SK-N-SH treated with all-trans-retinoic acid at 6 μM for 48 hours (cell line): Measurements from ENCODE around the gene MMP11.

ENCODE experiments used
- ATAC-seq: fragments of 200-7000 bp; cut with Tn5 transposase; 3 replicates; pipeline ENCODE4 v1.9.1; 2020; ENCODE audit warnings: mild to moderate bottlenecking, moderate library complexity
- ARNTL ChIP-seq: fragments of 450-650 bp; formaldehyde crosslinking; IDR thresholded peaks from 2 replicates; pipeline ENCODE4 v1.5.0; 2020; ENCODE audit warnings: low read depth, mild to moderate bottlenecking, moderate library complexity, borderline replicate concordance
- BACH2 ChIP-seq: fragments of 250-450 bp; sonication (Bioruptor Pico); IDR thresholded peaks from 2 replicates; pipeline ENCODE4 v1.9.0; 2021; ENCODE audit warnings: mild to moderate bottlenecking, borderline replicate concordance
- CSDC2 ChIP-seq: fragments of 250-450 bp; sonication (Bioruptor Pico); IDR thresholded peaks from 2 replicates; pipeline ENCODE4 v1.5.0; 2020; ENCODE audit warnings: mild to moderate bottlenecking, moderate library complexity
- ESRRG ChIP-seq: fragments of 250-450 bp; sonication (Bioruptor Pico); IDR thresholded peaks from 2 replicates; pipeline ENCODE4 v1.6.1; 2021; ENCODE audit warnings: mild to moderate bottlenecking
- GLIS3 ChIP-seq: fragments of 250-450 bp; sonication (Bioruptor Pico); IDR thresholded peaks from 2 replicates; pipeline ENCODE4 v1.5.0; 2020; ENCODE audit warnings: mild to moderate bottlenecking, moderate library complexity
- ISL1 ChIP-seq: fragments of 250-450 bp; sonication (Bioruptor Pico); IDR thresholded peaks from 2 replicates; pipeline ENCODE4 v2.1.2; 2022; ENCODE audit warnings: mild to moderate bottlenecking, moderate library complexity
- OSR1 ChIP-seq: fragments of 250-450 bp; sonication (Bioruptor Pico); IDR thresholded peaks from 2 replicates; pipeline ENCODE4 v1.8.0; 2022; ENCODE audit warnings: moderate library complexity, mild to moderate bottlenecking, inconsistent platforms
- PPARA ChIP-seq: fragments of 250-450 bp; sonication (Bioruptor Pico); IDR thresholded peaks from 2 replicates; pipeline ENCODE4 v1.5.0; 2020; ENCODE audit warnings: mild to moderate bottlenecking, borderline replicate concordance
- RARB ChIP-seq: fragments of 250-450 bp; sonication (Bioruptor Pico); IDR thresholded peaks from 2 replicates; pipeline ENCODE4 v1.8.0; 2021; ENCODE audit warnings: mild to moderate bottlenecking, moderate library complexity
- SNAI2 ChIP-seq: fragments of 250-450 bp; sonication (Bioruptor Pico); IDR thresholded peaks from 2 replicates; pipeline ENCODE4 v1.5.0; 2020; ENCODE audit warnings: mild to moderate bottlenecking, moderate library complexity
- TOX ChIP-seq: fragments of 250-450 bp; sonication (Bioruptor Pico); IDR thresholded peaks from 2 replicates; pipeline ENCODE4 v1.8.0; 2021; ENCODE audit warnings: mild to moderate bottlenecking, moderate library complexity, borderline replicate concordance
- ZC3H10 ChIP-seq: fragments of 250-450 bp; sonication (Bioruptor Pico); IDR thresholded peaks from 2 replicates; pipeline ENCODE4 v1.5.1; 2021; ENCODE audit warnings: mild to moderate bottlenecking, moderate library complexity
- ZFP3 ChIP-seq: fragments of 250-450 bp; sonication (Bioruptor Pico); IDR thresholded peaks from 2 replicates; pipeline ENCODE4 v1.5.0; 2020; ENCODE audit warnings: mild to moderate bottlenecking, moderate library complexity
- ZFP30 ChIP-seq: fragments of 450-650 bp; formaldehyde crosslinking; IDR thresholded peaks from 2 replicates; pipeline ENCODE4 v1.5.0; 2022; ENCODE audit warnings: mild to moderate bottlenecking, moderate library complexity
- ZNF565 ChIP-seq: fragments of 450-650 bp; formaldehyde crosslinking; conservative IDR thresholded peaks from 2 replicates; pipeline ENCODE4 v1.5.0; 2020; ENCODE audit warnings: low read depth, mild to moderate bottlenecking, moderate library complexity
- ZNF70 ChIP-seq: fragments of 450-650 bp; formaldehyde crosslinking; IDR thresholded peaks from 2 replicates; pipeline ENCODE4 v1.5.0; 2020; ENCODE audit warnings: mild to moderate bottlenecking, moderate library complexity
- TF ChIP-seq, protein P1 (sequence below): fragments of 250-450 bp; sonication (Bioruptor Pico); IDR thresholded peaks from 2 replicates; pipeline ENCODE4 v1.8.0; 2020; ENCODE audit warnings: mild to moderate bottlenecking, moderate library complexity, borderline replicate concordance
- TF ChIP-seq, protein P2 (sequence below): fragments of 250-450 bp; sonication (Bioruptor Pico); IDR thresholded peaks from 2 replicates; pipeline ENCODE4 v1.8.0; 2021; ENCODE audit warnings: low read depth, mild to moderate bottlenecking, moderate library complexity, borderline replicate concordance
- TF ChIP-seq, protein P3 (sequence below): fragments of 250-450 bp; sonication (Bioruptor Pico); IDR thresholded peaks from 2 replicates; pipeline ENCODE4 v1.5.0; 2020; ENCODE audit warnings: mild to moderate bottlenecking, moderate library complexity
- TF ChIP-seq, protein P4 (sequence below): fragments of 250-450 bp; sonication (Bioruptor Pico); IDR thresholded peaks from 2 replicates; pipeline ENCODE4 v1.5.1; 2020; ENCODE audit warnings: low read depth, mild to moderate bottlenecking, moderate library complexity
- TF ChIP-seq, protein P5 (sequence below): fragments of 250-450 bp; sonication (Bioruptor Pico); IDR thresholded peaks from 2 replicates; pipeline ENCODE4 v1.5.1; 2021; ENCODE audit warnings: mild to moderate bottlenecking, moderate library complexity

MMP11 gene

DNA sequence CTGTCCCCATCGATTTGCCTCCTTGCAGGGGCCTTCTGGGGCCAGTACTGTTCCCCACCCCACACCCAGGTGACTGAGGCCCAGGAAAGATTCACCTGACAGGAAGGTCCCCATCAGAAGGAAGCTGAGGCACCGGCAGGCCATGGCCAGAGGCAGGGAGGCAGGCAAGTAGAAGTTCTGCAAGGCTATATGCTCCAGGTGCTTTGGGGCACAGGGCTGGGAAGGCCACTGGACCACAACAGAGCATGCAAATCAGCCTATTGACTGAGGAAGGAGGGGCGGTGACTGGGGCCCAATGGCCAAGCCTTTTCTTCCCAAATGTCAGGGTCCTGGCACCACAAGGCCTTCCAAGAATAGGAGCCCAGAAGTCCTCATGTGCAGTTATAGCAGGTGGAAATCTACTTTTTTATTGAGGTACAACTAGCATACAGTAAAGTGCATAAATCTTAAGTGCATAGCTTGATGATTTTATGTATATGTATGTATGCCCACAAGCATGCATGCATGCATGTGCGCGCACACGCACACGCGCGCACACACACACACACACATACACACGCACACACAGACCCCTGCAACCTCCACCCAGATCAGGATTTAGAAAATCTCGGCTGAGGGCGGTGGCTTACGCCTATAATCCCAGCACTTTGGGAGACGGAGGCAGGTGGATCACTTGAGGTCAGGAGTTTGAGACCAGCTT is 18.3 kb upstream of the MMP11 start, which contains the start of gene VPREB3:
Gene VPREB3, minus strand, starts transcription at position 206 of the 700 bp plus-strand sequence. Its CDS starts 62 bp downstream, at position 144.
- no peak for TF ChIP-seq ISL1 (CRISPR knock-in tag)
- TF ChIP-seq ZFP3 (CRISPR knock-in tag): no peak
- TF ChIP-seq, protein P1, sequence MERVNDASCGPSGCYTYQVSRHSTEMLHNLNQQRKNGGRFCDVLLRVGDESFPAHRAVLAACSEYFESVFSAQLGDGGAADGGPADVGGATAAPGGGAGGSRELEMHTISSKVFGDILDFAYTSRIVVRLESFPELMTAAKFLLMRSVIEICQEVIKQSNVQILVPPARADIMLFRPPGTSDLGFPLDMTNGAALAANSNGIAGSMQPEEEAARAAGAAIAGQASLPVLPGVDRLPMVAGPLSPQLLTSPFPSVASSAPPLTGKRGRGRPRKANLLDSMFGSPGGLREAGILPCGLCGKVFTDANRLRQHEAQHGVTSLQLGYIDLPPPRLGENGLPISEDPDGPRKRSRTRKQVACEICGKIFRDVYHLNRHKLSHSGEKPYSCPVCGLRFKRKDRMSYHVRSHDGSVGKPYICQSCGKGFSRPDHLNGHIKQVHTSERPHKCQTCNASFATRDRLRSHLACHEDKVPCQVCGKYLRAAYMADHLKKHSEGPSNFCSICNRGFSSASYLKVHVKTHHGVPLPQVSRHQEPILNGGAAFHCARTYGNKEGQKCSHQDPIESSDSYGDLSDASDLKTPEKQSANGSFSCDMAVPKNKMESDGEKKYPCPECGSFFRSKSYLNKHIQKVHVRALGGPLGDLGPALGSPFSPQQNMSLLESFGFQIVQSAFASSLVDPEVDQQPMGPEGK (CRISPR knock-in tag): no peak
- TF ChIP-seq, protein P2, sequence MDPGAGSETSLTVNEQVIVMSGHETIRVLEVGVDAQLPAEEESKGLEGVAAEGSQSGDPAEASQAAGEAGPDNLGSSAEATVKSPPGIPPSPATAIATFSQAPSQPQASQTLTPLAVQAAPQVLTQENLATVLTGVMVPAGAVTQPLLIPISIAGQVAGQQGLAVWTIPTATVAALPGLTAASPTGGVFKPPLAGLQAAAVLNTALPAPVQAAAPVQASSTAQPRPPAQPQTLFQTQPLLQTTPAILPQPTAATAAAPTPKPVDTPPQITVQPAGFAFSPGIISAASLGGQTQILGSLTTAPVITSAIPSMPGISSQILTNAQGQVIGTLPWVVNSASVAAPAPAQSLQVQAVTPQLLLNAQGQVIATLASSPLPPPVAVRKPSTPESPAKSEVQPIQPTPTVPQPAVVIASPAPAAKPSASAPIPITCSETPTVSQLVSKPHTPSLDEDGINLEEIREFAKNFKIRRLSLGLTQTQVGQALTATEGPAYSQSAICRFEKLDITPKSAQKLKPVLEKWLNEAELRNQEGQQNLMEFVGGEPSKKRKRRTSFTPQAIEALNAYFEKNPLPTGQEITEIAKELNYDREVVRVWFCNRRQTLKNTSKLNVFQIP (CRISPR knock-in tag): no peak
- no peak for TF ChIP-seq ZFP30 (CRISPR knock-in tag)
- no peak for TF ChIP-seq ARNTL (CRISPR knock-in tag)
- TF ChIP-seq TOX: no peak
- no peak for TF ChIP-seq SNAI2 (CRISPR knock-in tag)
- TF ChIP-seq, protein P3, sequence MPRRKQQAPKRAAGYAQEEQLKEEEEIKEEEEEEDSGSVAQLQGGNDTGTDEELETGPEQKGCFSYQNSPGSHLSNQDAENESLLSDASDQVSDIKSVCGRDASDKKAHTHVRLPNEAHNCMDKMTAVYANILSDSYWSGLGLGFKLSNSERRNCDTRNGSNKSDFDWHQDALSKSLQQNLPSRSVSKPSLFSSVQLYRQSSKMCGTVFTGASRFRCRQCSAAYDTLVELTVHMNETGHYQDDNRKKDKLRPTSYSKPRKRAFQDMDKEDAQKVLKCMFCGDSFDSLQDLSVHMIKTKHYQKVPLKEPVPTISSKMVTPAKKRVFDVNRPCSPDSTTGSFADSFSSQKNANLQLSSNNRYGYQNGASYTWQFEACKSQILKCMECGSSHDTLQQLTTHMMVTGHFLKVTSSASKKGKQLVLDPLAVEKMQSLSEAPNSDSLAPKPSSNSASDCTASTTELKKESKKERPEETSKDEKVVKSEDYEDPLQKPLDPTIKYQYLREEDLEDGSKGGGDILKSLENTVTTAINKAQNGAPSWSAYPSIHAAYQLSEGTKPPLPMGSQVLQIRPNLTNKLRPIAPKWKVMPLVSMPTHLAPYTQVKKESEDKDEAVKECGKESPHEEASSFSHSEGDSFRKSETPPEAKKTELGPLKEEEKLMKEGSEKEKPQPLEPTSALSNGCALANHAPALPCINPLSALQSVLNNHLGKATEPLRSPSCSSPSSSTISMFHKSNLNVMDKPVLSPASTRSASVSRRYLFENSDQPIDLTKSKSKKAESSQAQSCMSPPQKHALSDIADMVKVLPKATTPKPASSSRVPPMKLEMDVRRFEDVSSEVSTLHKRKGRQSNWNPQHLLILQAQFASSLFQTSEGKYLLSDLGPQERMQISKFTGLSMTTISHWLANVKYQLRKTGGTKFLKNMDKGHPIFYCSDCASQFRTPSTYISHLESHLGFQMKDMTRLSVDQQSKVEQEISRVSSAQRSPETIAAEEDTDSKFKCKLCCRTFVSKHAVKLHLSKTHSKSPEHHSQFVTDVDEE: no peak
- TF ChIP-seq RARB (CRISPR knock-in tag): no peak
- TF ChIP-seq OSR1 (CRISPR knock-in tag): no peak
- no peak for TF ChIP-seq GLIS3 (CRISPR knock-in tag)
- TF ChIP-seq ESRRG: no peak
- no peak for TF ChIP-seq CSDC2 (CRISPR knock-in tag)
- TF ChIP-seq ZNF70 (CRISPR knock-in tag): no peak
- ATAC-seq: no peak

DNA sequence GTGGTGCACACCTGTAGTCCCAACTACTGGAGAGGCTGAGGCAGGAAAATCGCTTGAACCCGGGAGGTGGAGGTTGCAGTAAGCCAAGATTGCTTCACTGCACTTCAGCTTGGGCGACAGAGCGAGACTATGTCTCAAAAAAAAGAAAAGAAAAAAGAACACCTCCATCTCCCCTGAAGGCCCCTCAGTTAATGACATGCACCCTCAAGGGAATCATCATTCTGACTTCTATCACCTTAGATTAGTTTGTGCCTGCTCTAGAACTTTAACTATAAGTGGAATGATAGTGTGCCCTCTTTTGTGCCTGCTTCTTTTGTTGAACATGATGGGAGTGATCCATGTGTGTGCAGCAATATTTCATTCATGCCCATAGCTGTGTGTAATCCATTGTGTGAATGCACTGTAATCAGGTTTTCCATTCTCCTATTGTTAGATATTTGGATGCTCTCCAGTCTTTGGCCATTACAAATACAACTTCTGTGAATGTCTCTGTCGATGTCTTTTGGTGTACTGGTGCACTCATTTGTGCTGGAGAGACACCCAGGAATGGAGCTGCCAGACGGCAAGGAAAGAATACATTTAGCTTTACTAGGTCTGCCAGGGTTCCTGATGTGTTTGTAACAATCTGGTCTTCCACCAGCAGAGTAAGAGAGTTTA is 17.5 kb upstream of the MMP11 start:
- ATAC-seq: no peak
- TF ChIP-seq ZFP30 (CRISPR knock-in tag): no peak
- TF ChIP-seq ARNTL (CRISPR knock-in tag): no peak
- TF ChIP-seq, protein P4, sequence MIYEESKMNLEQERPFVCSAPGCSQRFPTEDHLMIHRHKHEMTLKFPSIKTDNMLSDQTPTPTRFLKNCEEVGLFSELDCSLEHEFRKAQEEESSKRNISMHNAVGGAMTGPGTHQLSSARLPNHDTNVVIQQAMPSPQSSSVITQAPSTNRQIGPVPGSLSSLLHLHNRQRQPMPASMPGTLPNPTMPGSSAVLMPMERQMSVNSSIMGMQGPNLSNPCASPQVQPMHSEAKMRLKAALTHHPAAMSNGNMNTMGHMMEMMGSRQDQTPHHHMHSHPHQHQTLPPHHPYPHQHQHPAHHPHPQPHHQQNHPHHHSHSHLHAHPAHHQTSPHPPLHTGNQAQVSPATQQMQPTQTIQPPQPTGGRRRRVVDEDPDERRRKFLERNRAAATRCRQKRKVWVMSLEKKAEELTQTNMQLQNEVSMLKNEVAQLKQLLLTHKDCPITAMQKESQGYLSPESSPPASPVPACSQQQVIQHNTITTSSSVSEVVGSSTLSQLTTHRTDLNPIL (CRISPR knock-in tag): no peak
- no peak for TF ChIP-seq RARB (CRISPR knock-in tag)
- TF ChIP-seq PPARA (CRISPR knock-in tag): no peak
- TF ChIP-seq ISL1 (CRISPR knock-in tag): no peak
- TF ChIP-seq ZNF565 (CRISPR knock-in tag): no peak
- TF ChIP-seq BACH2 (CRISPR knock-in tag): no peak
- TF ChIP-seq, protein P1 (CRISPR knock-in tag): no peak
- no peak for TF ChIP-seq OSR1 (CRISPR knock-in tag)
- no peak for TF ChIP-seq CSDC2 (CRISPR knock-in tag)
- TF ChIP-seq, protein P2 (CRISPR knock-in tag): no peak
- no peak for TF ChIP-seq ZFP3 (CRISPR knock-in tag)
- TF ChIP-seq, protein P3: no peak
- no peak for TF ChIP-seq GLIS3 (CRISPR knock-in tag)
- TF ChIP-seq, protein P5, sequence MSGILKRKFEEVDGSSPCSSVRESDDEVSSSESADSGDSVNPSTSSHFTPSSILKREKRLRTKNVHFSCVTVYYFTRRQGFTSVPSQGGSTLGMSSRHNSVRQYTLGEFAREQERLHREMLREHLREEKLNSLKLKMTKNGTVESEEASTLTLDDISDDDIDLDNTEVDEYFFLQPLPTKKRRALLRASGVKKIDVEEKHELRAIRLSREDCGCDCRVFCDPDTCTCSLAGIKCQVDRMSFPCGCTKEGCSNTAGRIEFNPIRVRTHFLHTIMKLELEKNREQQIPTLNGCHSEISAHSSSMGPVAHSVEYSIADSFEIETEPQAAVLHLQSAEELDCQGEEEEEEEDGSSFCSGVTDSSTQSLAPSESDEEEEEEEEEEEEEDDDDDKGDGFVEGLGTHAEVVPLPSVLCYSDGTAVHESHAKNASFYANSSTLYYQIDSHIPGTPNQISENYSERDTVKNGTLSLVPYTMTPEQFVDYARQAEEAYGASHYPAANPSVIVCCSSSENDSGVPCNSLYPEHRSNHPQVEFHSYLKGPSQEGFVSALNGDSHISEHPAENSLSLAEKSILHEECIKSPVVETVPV (CRISPR knock-in tag): no peak
- TF ChIP-seq ZC3H10: no peak
- no peak for TF ChIP-seq SNAI2 (CRISPR knock-in tag)
